K562 (cell line): ENCODE measurements around the gene CUEDC2. TPM values are rescaled to one million over a fixed set of nuclear protein-coding genes. Genes with fewer than 3 reads are reported as not detected.

Experiments
- ATAC-seq: fragments of 200-7000 bp; cut with Tn5 transposase; 3 replicates; pipeline ENCODE4 v1.9.1; 2020; ENCODE audit warnings: moderate library complexity
- BruUV-seq: library from RNA; stranded (reverse); fragments of 400-500 nt; replicated peaks from 2 replicates; lab custom pipeline; 2021; lab: Mats Ljungman, UMichigan
- CTCF ChIA-PET: fragments of 300-600 bp; formaldehyde crosslinking; extraction: SDS; loops from one replicate; lab custom pipeline; 2021; ENCODE audit warnings: low intra/inter-chr PET ratio; lab: Yijun Ruan, JAX
- POLR2A ChIA-PET: fragments of 300-600, 350-650 bp; sonication (Branson Sonifier 250); formaldehyde crosslinking; extraction: SDS; loops from one replicate; lab custom pipeline; 2021; ENCODE audit warnings: antibody characterized with exemption, inconsistent platforms; lab: Yijun Ruan, JAX
- DNase-seq, 4 experiments: peaks; one replicate each; pipeline versions ENCODE4 v3.0.0 to v3.0.0-alpha.2; 2011 to 2018; ENCODE audit warnings: low spot score in 3 of 4, mixed read lengths in 3 of 4; ENCODE audit errors: extremely low read depth in 1 of 4
- FAIRE-seq: peaks from 2 replicates; lab custom pipeline; 2011; peaks lifted over from hg19 to GRCh38; lab: Jason Lieb, UNC
- H2AFZ ChIP-seq: 2 replicates; pipeline ENCODE4 v1.6.0; 2011; ENCODE audit warnings: low read depth, low read length, control low read depth, inconsistent platforms
- H3K27ac ChIP-seq: fragments of 200-600 bp; 3 replicates; pipeline ENCODE4 v1.8.0; 2011; ENCODE audit warnings: low read depth, mild to moderate bottlenecking, control low read depth, inconsistent platforms, low read length, moderate library complexity, mixed read lengths; ENCODE audit errors: extremely low read depth
- H3K27me3 ChIP-seq, 2 experiments: fragments of 300-600 bp in 1 of 2; 2 replicates in 1 of 2; 3 replicates in 1 of 2; pipeline versions ENCODE4 v1.6.0 to v1.8.0; 2011; ENCODE audit warnings: inconsistent platforms in 2 of 2, low read length in 2 of 2, mild to moderate bottlenecking in 1 of 2, mixed read lengths in 1 of 2, moderate library complexity in 1 of 2; ENCODE audit not compliant: control insufficient read depth in 2 of 2, insufficient read depth in 2 of 2
- H3K36me3 ChIP-seq: fragments of 300-600 bp; 3 replicates; pipeline ENCODE4 v1.8.0; 2011; ENCODE audit warnings: mild to moderate bottlenecking, low read length, inconsistent platforms; ENCODE audit not compliant: control insufficient read depth, insufficient read depth
- H3K4me1 ChIP-seq, 2 experiments: fragments of 200-600 bp in 1 of 2; replicated peaks in 1 of 2; 2 replicates in 1 of 2; 3 replicates in 1 of 2; pipeline versions ENCODE4 v1.5.1 to v1.8.0; 2011; ENCODE audit warnings: inconsistent platforms in 2 of 2, low read length in 2 of 2, mild to moderate bottlenecking in 1 of 2, mixed read lengths in 1 of 2, moderate library complexity in 1 of 2; ENCODE audit not compliant: control insufficient read depth in 2 of 2, insufficient read depth in 2 of 2
- H3K4me2 ChIP-seq: 2 replicates; pipeline ENCODE4 v1.6.1; 2011; ENCODE audit warnings: low read length, control low read depth, inconsistent platforms, mixed read lengths; ENCODE audit not compliant: insufficient read depth
- H3K4me3 ChIP-seq: fragments of 200-600 bp; sonication (generic), shearing (Covaris generic); 2 replicates; pipeline ENCODE4 v1.5.1; 2016; ENCODE audit warnings: control low read depth, inconsistent platforms
- H3K79me2 ChIP-seq: fragments of 200-600 bp; 3 replicates; pipeline ENCODE4 v1.8.0; 2011; ENCODE audit warnings: low read length, inconsistent platforms; ENCODE audit not compliant: control insufficient read depth, insufficient read depth
- H3K9ac ChIP-seq, 2 experiments: 2 replicates each; pipeline versions ENCODE4 v1.6.0 to v1.6.1; 2011; ENCODE audit warnings: low read depth in 2 of 2, low read length in 2 of 2, control low read depth in 1 of 2, inconsistent platforms in 1 of 2, mild to moderate bottlenecking in 1 of 2, mixed read lengths in 1 of 2; ENCODE audit not compliant: insufficient read depth in 1 of 2
- H3K9me1 ChIP-seq: one replicate; pipeline ENCODE4 v1.6.0; 2011; ENCODE audit warnings: inconsistent platforms, mild to moderate bottlenecking, low read length, moderate library complexity; ENCODE audit not compliant: control insufficient read depth, insufficient read depth
- H3K9me3 ChIP-seq: replicated peaks from 2 replicates; pipeline ENCODE4 v1.5.1; 2011; ENCODE audit warnings: low read depth, low read length, inconsistent platforms; ENCODE audit not compliant: control insufficient read depth, insufficient read depth
- H4K20me1 ChIP-seq: replicated peaks from 2 replicates; pipeline ENCODE4 v1.6.1; 2011; ENCODE audit warnings: low read length, inconsistent platforms, mixed read lengths; ENCODE audit not compliant: control insufficient read depth, insufficient read depth
- CBFB ChIP-seq: sonication (generic); formaldehyde crosslinking; IDR thresholded peaks from 2 replicates; pipeline ENCODE4 v1.4.0; 2020; ENCODE audit warnings: mild to moderate bottlenecking, missing genetic modification reagents
- E2F3 ChIP-seq: fragments of 250-450 bp; sonication (Bioruptor Pico); IDR thresholded peaks from 2 replicates; pipeline ENCODE4 v1.4.0; 2020; ENCODE audit warnings: mild to moderate bottlenecking
- ZKSCAN8 ChIP-seq: fragments of 200-800 bp; sonication (Bioruptor generic); IDR thresholded peaks from 2 replicates; pipeline ENCODE4 v1.6.1; 2016; ENCODE audit warnings: missing genetic modification characterization, missing compliant biosample characterization
- WGBS: fragments of 100-300 bp; shearing (Covaris generic); methylation state at CpG from one replicate; pipeline ENCODE4 v1.1.6; 2016; ENCODE audit warnings: low coverage, mixed read lengths; ENCODE audit not compliant: insufficient coverage; ENCODE audit errors: missing lambda C conversion rate; 5-methylcytosine and 5-hydroxymethylcytosine counted together
- in situ Hi-C: fragments of 300-500 bp; cut with MboI; formaldehyde crosslinking; loops from 4 replicates; pipeline ENCODE4 v1.15.0; 2018; ENCODE audit warnings: inconsistent platforms, mixed read lengths
- intact Hi-C: fragments of 100-400 bp; cut with micrococcal nuclease; formaldehyde crosslinking; loops from 2 replicates; pipeline ENCODE4 v1.14.2; 2022
- polyA plus RNA-seq, 8 experiments: library from polyadenylated mRNA; depleted of rRNA in 4 of 8; stranded (reverse) in 5 of 8; unstranded in 3 of 8; fragments of >200 nt; fragmentation: Nextera tagmentation in 2 of 8; fragmentation: Illumina TruSeq in 1 of 8; extraction: Ambion mirVana in 2 of 8; extraction: Trizol in 1 of 8; gene quantifications; 2 replicates each; pipeline versions ENCODE4 v1.2.1 to v1.2.3, GENCODE V29; 2011 to 2014; ENCODE audit warnings: inconsistent platforms in 1 of 8, missing spikeins in 1 of 8
- total RNA-seq, 7 experiments: library from RNA; depleted of rRNA in 6 of 7; stranded (reverse); fragments of >200 nt in 6 of 7; fragmentation: Illumina TruSeq in 2 of 7; extraction: Trizol in 2 of 7; gene quantifications; 2 replicates each; pipeline versions ENCODE4 v1.2.1 to v1.2.3, GENCODE V29; 2011 to 2021; ENCODE audit warnings: low replicate concordance in 1 of 7
- TF ChIP-seq, protein P1 (sequence below), 2 experiments: fragments of 450-650 bp; formaldehyde crosslinking in 1 of 2; IDR thresholded peaks; 2 replicates each; pipeline versions ENCODE4 v1.4.0 to v1.6.1; 2014 to 2020; ENCODE audit warnings: mild to moderate bottlenecking in 2 of 2, borderline replicate concordance in 1 of 2, low read depth in 1 of 2

CUEDC2 gene
- total and polyA plus RNA-seq, 9 of the 15 experiments (the other 6 are each of a cell fraction or from before 2014, with no cell fraction given) = 8.5 to 48.9 (median 27.4) TPM

DNA sequence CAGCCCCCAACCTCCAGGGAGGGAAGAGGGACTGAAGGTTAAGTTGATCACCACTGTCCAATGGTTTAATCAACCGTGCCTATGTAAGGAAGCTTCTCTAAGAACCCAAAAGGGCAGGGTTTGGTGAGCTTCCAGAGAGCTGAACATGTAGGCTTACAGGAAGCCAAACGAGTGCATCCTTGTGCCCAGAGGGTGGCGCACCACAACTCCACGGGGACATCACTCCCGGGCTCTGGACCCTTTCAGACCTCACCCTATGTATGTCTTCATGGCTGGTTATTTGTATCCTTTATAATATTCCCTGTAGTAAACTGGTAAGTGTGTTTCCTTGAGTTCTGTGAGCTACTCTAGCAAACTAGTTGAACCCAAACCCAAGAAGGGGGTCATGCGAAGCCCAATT, 48.3 kb downstream of the CUEDC2 start:
- 26% methylated on average over 6 of the region's 6 CpGs for WGBS
- FAIRE-seq (peak; percentile 62), ATAC-seq (peak; percentile 95), DNase-seq (peak; percentile 22 to 51 (median 36))
- Histone ChIP-seq H3K36me3 (peaks cover 28% of the 10 kb centered on the region; the same call in 2 of the 3 replicates), H3K79me2 (no peaks in the 10 kb centered on the region), H3K27me3 (no peaks in the 10 kb centered on the region), H3K4me2 (no peak overlapping the region), H3K9ac (no peak overlapping the region), H2AFZ (no peak overlapping the region), H3K27ac (no peak overlapping the region), H3K4me3 (no peak overlapping the region), H3K9me3 (no peaks in the 10 kb centered on the region), H3K9me1 (no peaks in the 10 kb centered on the region), H3K4me1 (peaks cover 0 to 3% of the 10 kb centered on the region in 2 experiments; a peak in 2 of 5 replicates), H4K20me1 (no peaks in the 10 kb centered on the region)
- intact Hi-C loops (no loop called here), in situ Hi-C loops (loop anchor here (25.0 kb wide), 1 partner anchor 203 kb away; no protein-coding TSS in a partner anchor)
- ChIA-PET POLR2A (interaction anchor here (0.6 to 1.3 kb wide), 3 partner anchors 9 to 1217 kb away, joined by 3 to 6 read pairs (median 5); no protein-coding TSS in a partner anchor), CTCF (no interaction called here)
- no TSS peak for BruUV-seq
- TF ChIP-seq ZKSCAN8 (CRISPR knock-in tag) (no peak), CBFB (no peak), E2F3 (no peak)
- TF ChIP-seq, protein P1, sequence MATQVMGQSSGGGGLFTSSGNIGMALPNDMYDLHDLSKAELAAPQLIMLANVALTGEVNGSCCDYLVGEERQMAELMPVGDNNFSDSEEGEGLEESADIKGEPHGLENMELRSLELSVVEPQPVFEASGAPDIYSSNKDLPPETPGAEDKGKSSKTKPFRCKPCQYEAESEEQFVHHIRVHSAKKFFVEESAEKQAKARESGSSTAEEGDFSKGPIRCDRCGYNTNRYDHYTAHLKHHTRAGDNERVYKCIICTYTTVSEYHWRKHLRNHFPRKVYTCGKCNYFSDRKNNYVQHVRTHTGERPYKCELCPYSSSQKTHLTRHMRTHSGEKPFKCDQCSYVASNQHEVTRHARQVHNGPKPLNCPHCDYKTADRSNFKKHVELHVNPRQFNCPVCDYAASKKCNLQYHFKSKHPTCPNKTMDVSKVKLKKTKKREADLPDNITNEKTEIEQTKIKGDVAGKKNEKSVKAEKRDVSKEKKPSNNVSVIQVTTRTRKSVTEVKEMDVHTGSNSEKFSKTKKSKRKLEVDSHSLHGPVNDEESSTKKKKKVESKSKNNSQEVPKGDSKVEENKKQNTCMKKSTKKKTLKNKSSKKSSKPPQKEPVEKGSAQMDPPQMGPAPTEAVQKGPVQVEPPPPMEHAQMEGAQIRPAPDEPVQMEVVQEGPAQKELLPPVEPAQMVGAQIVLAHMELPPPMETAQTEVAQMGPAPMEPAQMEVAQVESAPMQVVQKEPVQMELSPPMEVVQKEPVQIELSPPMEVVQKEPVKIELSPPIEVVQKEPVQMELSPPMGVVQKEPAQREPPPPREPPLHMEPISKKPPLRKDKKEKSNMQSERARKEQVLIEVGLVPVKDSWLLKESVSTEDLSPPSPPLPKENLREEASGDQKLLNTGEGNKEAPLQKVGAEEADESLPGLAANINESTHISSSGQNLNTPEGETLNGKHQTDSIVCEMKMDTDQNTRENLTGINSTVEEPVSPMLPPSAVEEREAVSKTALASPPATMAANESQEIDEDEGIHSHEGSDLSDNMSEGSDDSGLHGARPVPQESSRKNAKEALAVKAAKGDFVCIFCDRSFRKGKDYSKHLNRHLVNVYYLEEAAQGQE (IDR thresholded peaks at IDR 0.05; ENCODE audit: borderline replicate concordance) = peak; percentile 33; the same call in 1 of the 2 replicates
- TF ChIP-seq, protein P1 (CRISPR knock-in tag; IDR thresholded peaks at IDR 0.05; ENCODE audit: low read depth) = no peak
